Vagina (tissue), 2 donors: ENCODE results near the gene DENND1A. TPM values are rescaled to one million over a fixed set of nuclear protein-coding genes. Genes with fewer than 3 reads are reported as not detected.

Experiments used
- DNase-seq, 2 donors: peaks; one replicate each; pipeline ENCODE4 v3.0.0-alpha.2; 2017; ENCODE audit errors: extremely low spot score in 2 of 2
- H3K27ac ChIP-seq: fragments of 200-600 bp; sonication (generic); one replicate; pipeline ENCODE4 v1.5.1; 2019
- H3K27me3 ChIP-seq: fragments of 200-600 bp; sonication (generic); one replicate; pipeline ENCODE4 v1.5.1; 2019
- H3K36me3 ChIP-seq, 2 donors: fragments of 200-600 bp; sonication (generic); one replicate each; pipeline ENCODE4 v1.5.1; 2017 to 2019
- H3K4me1 ChIP-seq: fragments of 200-600 bp; sonication (generic); one replicate; pipeline ENCODE4 v1.5.1; 2019
- H3K4me3 ChIP-seq, 2 donors: fragments of 200-600 bp; sonication (generic); 1 replicate in 1 of 2; 2 replicates in 1 of 2; pipeline ENCODE4 v1.5.1; 2016 to 2019
- H3K9me3 ChIP-seq: fragments of 200-600 bp; sonication (generic); one replicate; pipeline ENCODE4 v1.5.1; 2019
- CTCF ChIP-seq, 3 experiments: fragments of 450-650 bp in 2 of 3; fragments of 200-600 bp in 1 of 3; sonication (generic) in 1 of 3; IDR thresholded peaks; one replicate each; pipeline ENCODE4 v1.5.1; 2017 to 2019; ENCODE audit warnings: antibody characterized with exemption in 3 of 3, mild to moderate bottlenecking in 2 of 3, moderate library complexity in 2 of 3
- POLR2A ChIP-seq, 2 donors: fragments of 450-650 bp; IDR thresholded peaks; one replicate each; pipeline ENCODE4 v1.6.1; 2017; ENCODE audit warnings: antibody characterized with exemption in 2 of 2, mild to moderate bottlenecking in 2 of 2, moderate library complexity in 2 of 2
- POLR2AphosphoS5 ChIP-seq, 2 donors: sonication (generic); formaldehyde crosslinking; IDR thresholded peaks; one replicate each; pipeline ENCODE4 v1.9.0; 2017; ENCODE audit warnings: antibody characterized with exemption in 2 of 2, mild to moderate bottlenecking in 2 of 2, low read depth in 1 of 2; ENCODE audit not compliant: insufficient read depth in 1 of 2
- intact Hi-C: fragments of 100-400 bp; cut with DNase I; formaldehyde crosslinking; loops from one replicate; pipeline ENCODE4 v1.15.1; 2023
- total RNA-seq: library from RNA; depleted of rRNA; stranded (reverse); fragments of >200 nt; gene quantifications from one replicate; pipeline ENCODE4 v1.2.3, GENCODE V29; 2016

The DENND1A gene
- total RNA-seq, 1 donor from 2014 or later, result 20.4 TPM

GRCh38 chr9:123419721-123420591 is 510.0 kb downstream of the DENND1A start:
- TF ChIP-seq POLR2A (IDR thresholded peaks at IDR 0.05), result no peak
- peaks cover 6% of the 10 kb centered on the region for H3K4me1 ChIP-seq
- H3K36me3 ChIP-seq, result peaks cover 0 to 7% of the 10 kb centered on the region in 2 donors
- DNase-seq, result no peak
- H3K9me3 ChIP-seq, result no peaks in the 10 kb centered on the region
- no peak overlapping the region for H3K4me3 ChIP-seq
- H3K27me3 ChIP-seq, result no peaks in the 10 kb centered on the region
- H3K27ac ChIP-seq, result no peak overlapping the region
- intact Hi-C loops, result no loop called here

GRCh38 chr9:123419091-123419490 is 510.8 kb downstream of the DENND1A start:
- Histone ChIP-seq H3K27ac (no peak overlapping the region), H3K36me3 (peaks cover 0 to 7% of the 10 kb centered on the region in 2 donors), H3K4me1 (peaks cover 6% of the 10 kb centered on the region), H3K27me3 (no peaks in the 10 kb centered on the region), H3K4me3 (no peak overlapping the region), H3K9me3 (no peaks in the 10 kb centered on the region)
- no peak for TF ChIP-seq CTCF (IDR thresholded peaks at IDR 0.05)
- no peak for TF ChIP-seq POLR2A (IDR thresholded peaks at IDR 0.05)
- TF ChIP-seq POLR2AphosphoS5 (IDR thresholded peaks at IDR 0.05; ENCODE audit: insufficient read depth in 1 of 2, low read depth in 1 of 2), result no peak
- intact Hi-C loops, result no loop called here
- no peak for DNase-seq

- Histone ChIP-seq H3K27me3 (no peaks in the 10 kb centered on the region), H3K4me3 (no peak overlapping the region), H3K27ac (no peak overlapping the region), H3K4me1 (peaks cover 6% of the 10 kb centered on the region), H3K36me3 (peaks cover 0 to 7% of the 10 kb centered on the region in 2 donors), H3K9me3 (no peaks in the 10 kb centered on the region)
- DNase-seq, result no peak
- intact Hi-C loops, result no loop called here
- no peak for TF ChIP-seq CTCF (IDR thresholded peaks at IDR 0.05)
- no peak for TF ChIP-seq POLR2AphosphoS5 (IDR thresholded peaks at IDR 0.05; ENCODE audit: insufficient read depth in 1 of 2, low read depth in 1 of 2)
- no peak for TF ChIP-seq POLR2A (IDR thresholded peaks at IDR 0.05)
Measured at GRCh38 chr9:123418506-123418905, 511.4 kb downstream of the DENND1A start.

GRCh38 chr9:123418052-123418430 is 511.9 kb downstream of the DENND1A start:
- intact Hi-C loops, result no loop called here
- Histone ChIP-seq H3K36me3 (peaks cover 0 to 7% of the 10 kb centered on the region in 2 donors), H3K9me3 (no peaks in the 10 kb centered on the region), H3K4me3 (no peak overlapping the region), H3K27me3 (no peaks in the 10 kb centered on the region), H3K27ac (no peak overlapping the region), H3K4me1 (peaks cover 6% of the 10 kb centered on the region)
- no peak for TF ChIP-seq POLR2A (IDR thresholded peaks at IDR 0.05)
- TF ChIP-seq POLR2AphosphoS5 (IDR thresholded peaks at IDR 0.05; ENCODE audit: insufficient read depth in 1 of 2, low read depth in 1 of 2), result no peak
- TF ChIP-seq CTCF (IDR thresholded peaks at IDR 0.05), result no peak
- DNase-seq, result no peak

GRCh38 chr9:123417289-123418051 is 512.5 kb downstream of the DENND1A start:
- Histone ChIP-seq H3K27ac (no peak overlapping the region), H3K4me3 (no peak overlapping the region), H3K9me3 (no peaks in the 10 kb centered on the region), H3K36me3 (peaks cover 0 to 7% of the 10 kb centered on the region in 2 donors), H3K27me3 (no peaks in the 10 kb centered on the region), H3K4me1 (peaks cover 6% of the 10 kb centered on the region)
- intact Hi-C loops, result no loop called here
- TF ChIP-seq CTCF (IDR thresholded peaks at IDR 0.05) (no peak), POLR2AphosphoS5 (IDR thresholded peaks at IDR 0.05; ENCODE audit: insufficient read depth in 1 of 2, low read depth in 1 of 2) (no peak), POLR2A (IDR thresholded peaks at IDR 0.05) (no peak)
- no peak for DNase-seq
